Cardiac fibroblast (primary cell): Measurements from ENCODE around the gene UBE2M.
"Not testable (repeated sequence)": the region's sequence is repeated elsewhere in the genome, so short reads cannot be mapped to it uniquely, and the experiment has no call there.

Experiments
- DNase-seq, 2 donors: peaks; one replicate each; pipeline versions ENCODE4 v3.0.0 to v3.0.0-alpha.2; 2010; ENCODE audit warnings: low read depth in 2 of 2
- H3K4me3 ChIP-seq, 2 donors: replicated peaks in 1 of 2; 1 replicate in 1 of 2; 2 replicates in 1 of 2; pipeline ENCODE4 v1.5.1; 2011; ENCODE audit warnings: low read depth in 2 of 2, low read length in 2 of 2, mild to moderate bottlenecking in 2 of 2, moderate library complexity in 1 of 2
- CTCF ChIP-seq: IDR thresholded peaks from one replicate; pipeline ENCODE4 v1.5.1; 2011; ENCODE audit warnings: low read depth, mild to moderate bottlenecking, low read length, inconsistent platforms

Gene UBE2M

GRCh38 chr19:58510084-58510862, 48.1 kb downstream of the UBE2M start:
- no peak for DNase-seq
- TF ChIP-seq CTCF, result no peak
- H3K4me3 ChIP-seq, result no peak overlapping the region

- TF ChIP-seq CTCF, result no peak
- no peak overlapping the region for H3K4me3 ChIP-seq
- DNase-seq, result no peak
Measured at GRCh38 chr19:58509731-58510083, 48.7 kb downstream of the UBE2M start.

GRCh38 chr19:58507602-58508223, 50.7 kb downstream of the UBE2M start:
- not testable (repeated sequence) for DNase-seq, H3K4me3 ChIP-seq
